Tibial artery (tissue), 4 donors: Measurements from ENCODE around the gene GCNT4.

Experiments used
- DNase-seq, 2 donors: peaks; one replicate each; pipeline ENCODE4 v3.0.0-alpha.2; 2019
- H3K27ac ChIP-seq, 2 donors: fragments of 200-600 bp; sonication (generic) in 1 of 2; 1 replicate in 1 of 2; 2 replicates in 1 of 2; pipeline ENCODE4 v1.5.1; 2018 to 2019; ENCODE audit warnings: mild to moderate bottlenecking in 1 of 2
- H3K27me3 ChIP-seq, 2 donors: fragments of 200-600 bp; sonication (generic) in 1 of 2; one replicate each; pipeline versions ENCODE4 v1.5.1 to v1.6.0; 2016 to 2019
- H3K36me3 ChIP-seq, 3 donors: fragments of 200-600 bp; sonication (generic) in 2 of 3; one replicate each; pipeline ENCODE4 v1.5.1; 2016 to 2019; ENCODE audit warnings: mild to moderate bottlenecking in 2 of 3
- H3K4me1 ChIP-seq, 4 donors: fragments of 200-600 bp; sonication (generic) in 2 of 4; 1 replicate in 3 of 4; 2 replicates in 1 of 4; pipeline ENCODE4 v1.5.1; 2016 to 2019
- H3K4me3 ChIP-seq, 2 donors: fragments of 200-600 bp; sonication (generic) in 1 of 2; 1 replicate in 1 of 2; 2 replicates in 1 of 2; pipeline ENCODE4 v1.5.1; 2018 to 2019; ENCODE audit warnings: mild to moderate bottlenecking in 2 of 2
- H3K9me3 ChIP-seq, 3 donors: fragments of 200-600 bp; sonication (generic) in 1 of 3; one replicate each; pipeline ENCODE4 v1.5.1; 2016 to 2019
- CTCF ChIP-seq, 2 experiments: fragments of 200-600 bp in 1 of 2; fragments of 450-650 bp in 1 of 2; IDR thresholded peaks; one replicate each; pipeline ENCODE4 v1.5.1; 2017 to 2019; ENCODE audit warnings: antibody characterized with exemption in 2 of 2, mild to moderate bottlenecking in 1 of 2, moderate library complexity in 1 of 2
- intact Hi-C: fragments of 100-400 bp; cut with DNase I; formaldehyde crosslinking; loops from one replicate; pipeline ENCODE4 v1.15.0; 2023; ENCODE audit warnings: low total_unique reads

The GCNT4 gene

GRCh38 chr5:75034137-75034739 lies 18.1 kb downstream of the GCNT4 start:
- Histone ChIP-seq H3K27me3 (no peaks in the 10 kb centered on the region), H3K4me3 (no peak overlapping the region), H3K4me1 (no peaks in the 10 kb centered on the region), H3K9me3 (no peaks in the 10 kb centered on the region), H3K36me3 (peaks cover 0 to 7% (median 0%) of the 10 kb centered on the region in 3 donors), H3K27ac (no peak overlapping the region)
- intact Hi-C loops = no loop called here
- TF ChIP-seq CTCF (IDR thresholded peaks at IDR 0.05) = no peak
- DNase-seq = no peak

- peaks cover 0 to 7% (median 0%) of the 10 kb centered on the region in 3 donors for H3K36me3 ChIP-seq
- no peak overlapping the region for H3K27ac ChIP-seq
- H3K4me1 ChIP-seq = no peaks in the 10 kb centered on the region
- intact Hi-C loops = no loop called here
- no peaks in the 10 kb centered on the region for H3K9me3 ChIP-seq
- H3K4me3 ChIP-seq = no peak overlapping the region
- no peaks in the 10 kb centered on the region for H3K27me3 ChIP-seq
- no peak for DNase-seq
- no peak for TF ChIP-seq CTCF (IDR thresholded peaks at IDR 0.05)
These were observed 21.0 kb downstream of the GCNT4 start for GRCh38 chr5:75031366-75031765.

- Histone ChIP-seq H3K27me3 (no peaks in the 10 kb centered on the region), H3K36me3 (no peaks in the 10 kb centered on the region), H3K4me3 (no peak overlapping the region), H3K27ac (no peak overlapping the region), H3K9me3 (no peaks in the 10 kb centered on the region), H3K4me1 (no peaks in the 10 kb centered on the region)
- DNase-seq = no peak
- no peak for TF ChIP-seq CTCF (IDR thresholded peaks at IDR 0.05)
- intact Hi-C loops = no loop called here
These were observed 24.3 kb downstream of the GCNT4 start for GRCh38 chr5:75028090-75028489.

- Histone ChIP-seq H3K27me3 (no peaks in the 10 kb centered on the region), H3K36me3 (no peaks in the 10 kb centered on the region), H3K9me3 (no peaks in the 10 kb centered on the region), H3K27ac (no peak overlapping the region), H3K4me1 (no peaks in the 10 kb centered on the region), H3K4me3 (no peak overlapping the region)
- DNase-seq = no peak
- intact Hi-C loops = no loop called here
- TF ChIP-seq CTCF (IDR thresholded peaks at IDR 0.05) = no peak
These were observed 28.8 kb downstream of the GCNT4 start for GRCh38 chr5:75023368-75024159.

- H3K27me3 ChIP-seq = no peaks in the 10 kb centered on the region
- no peaks in the 10 kb centered on the region for H3K36me3 ChIP-seq
- no peak for DNase-seq
- H3K4me3 ChIP-seq = no peak overlapping the region
- no peak overlapping the region for H3K27ac ChIP-seq
- intact Hi-C loops = no loop called here
- no peaks in the 10 kb centered on the region for H3K4me1 ChIP-seq
- no peaks in the 10 kb centered on the region for H3K9me3 ChIP-seq
- no peak for TF ChIP-seq CTCF (IDR thresholded peaks at IDR 0.05)
These were observed 30.6 kb downstream of the GCNT4 start for GRCh38 chr5:75021800-75022199.
